OCI-LY1 (cell line): ENCODE data around the gene SEMA3C.

Source experiments
- H2AFZ ChIP-seq: fragments of 200-600 bp; sonication (generic), shearing (Covaris generic); 2 replicates; pipeline ENCODE4 v1.6.0; 2014; ENCODE audit warnings: antibody characterized with exemption, mild to moderate bottlenecking, low read length
- H3F3A ChIP-seq: fragments of 200-600 bp; sonication (generic), shearing (Covaris generic); 2 replicates; pipeline ENCODE4 v1.6.0; 2014; ENCODE audit warnings: mild to moderate bottlenecking, antibody characterized with exemption, low read length, moderate library complexity; ENCODE audit not compliant: insufficient read depth
- H3K27ac ChIP-seq: fragments of 200-600 bp; sonication (generic); 2 replicates; pipeline ENCODE4 v1.5.1; 2014; ENCODE audit warnings: low read length, mixed run types, mild to moderate bottlenecking, low read depth; ENCODE audit not compliant: poor library complexity, severe bottlenecking
- H3K27me3 ChIP-seq: fragments of 200-600 bp; sonication (generic); 2 replicates; pipeline ENCODE4 v1.6.0; 2014; ENCODE audit warnings: antibody characterized with exemption, mild to moderate bottlenecking, low read length, moderate library complexity; ENCODE audit not compliant: insufficient read depth
- H3K36me3 ChIP-seq: fragments of 200-600 bp; sonication (generic); 2 replicates; pipeline ENCODE4 v1.6.1; 2014; ENCODE audit warnings: mild to moderate bottlenecking, antibody characterized with exemption, low read length, moderate library complexity, mixed read lengths; ENCODE audit not compliant: insufficient read depth
- H3K4me1 ChIP-seq: fragments of 200-600 bp; sonication (generic); 2 replicates; pipeline ENCODE4 v1.5.1; 2014; ENCODE audit warnings: mild to moderate bottlenecking, low read length, moderate library complexity; ENCODE audit not compliant: insufficient read depth, severe bottlenecking
- H3K4me2 ChIP-seq: fragments of 200-600 bp; sonication (generic), shearing (Covaris generic); 2 replicates; pipeline ENCODE4 v1.6.1; 2014; ENCODE audit warnings: low read length
- H3K4me3 ChIP-seq: fragments of 200-600 bp; sonication (generic); 2 replicates; pipeline ENCODE4 v1.5.1; 2014; ENCODE audit warnings: low read length, low read depth, mild to moderate bottlenecking, mixed read lengths; ENCODE audit not compliant: poor library complexity, severe bottlenecking
- H3K79me2 ChIP-seq: fragments of 200-600 bp; shearing (Covaris generic); 2 replicates; pipeline ENCODE4 v1.6.1; 2016; ENCODE audit warnings: mixed run types, low read length, mixed read lengths; ENCODE audit not compliant: insufficient read depth
- H3K9ac ChIP-seq: fragments of 200-600 bp; sonication (generic), shearing (Covaris generic); 2 replicates; pipeline ENCODE4 v1.6.1; 2014; ENCODE audit warnings: mild to moderate bottlenecking, low read length, mixed read lengths
- H3K9me2 ChIP-seq: fragments of 200-600 bp; sonication (generic), shearing (Covaris generic); 2 replicates; pipeline ENCODE4 v1.6.1; 2014; ENCODE audit warnings: low read depth, mild to moderate bottlenecking, low read length, mixed read lengths
- H3K9me3 ChIP-seq: fragments of 200-600 bp; shearing (Covaris generic); 2 replicates; pipeline ENCODE4 v1.6.1; 2014; ENCODE audit warnings: low read length, mixed read lengths
- H4K20me1 ChIP-seq: fragments of 200-600 bp; sonication (generic), shearing (Covaris generic); 2 replicates; pipeline ENCODE4 v1.6.0; 2016; ENCODE audit warnings: mild to moderate bottlenecking, low read length; ENCODE audit not compliant: insufficient read depth
- EZH2 ChIP-seq: fragments of 200-600 bp; sonication (generic), shearing (Covaris generic); IDR thresholded peaks from 2 replicates; pipeline ENCODE4 v1.8.0; 2017; ENCODE audit warnings: borderline replicate concordance, mixed run types, mild to moderate bottlenecking, antibody characterized with exemption, low read length, moderate library complexity, mixed read lengths
- TF ChIP-seq, protein P1 (sequence below): fragments of 200-600 bp; sonication (generic), shearing (Covaris generic); IDR thresholded peaks from 2 replicates; pipeline ENCODE4 v1.5.1; 2017; ENCODE audit warnings: mild to moderate bottlenecking, antibody characterized with exemption, low read length, moderate library complexity, mixed read lengths

The SEMA3C gene

GRCh38 chr7:80781146-80781545, 137.7 kb downstream of the SEMA3C start:
- H3K4me1 ChIP-seq: no peaks in the 10 kb centered on the region
- H3K4me2 ChIP-seq: no peak overlapping the region
- no peak overlapping the region for H3K9ac ChIP-seq
- H3K9me2 ChIP-seq: no peaks in the 10 kb centered on the region
- no peaks in the 10 kb centered on the region for H3K36me3 ChIP-seq
- H3K9me3 ChIP-seq: no peaks in the 10 kb centered on the region
- TF ChIP-seq EZH2: no peak
- TF ChIP-seq, protein P1, sequence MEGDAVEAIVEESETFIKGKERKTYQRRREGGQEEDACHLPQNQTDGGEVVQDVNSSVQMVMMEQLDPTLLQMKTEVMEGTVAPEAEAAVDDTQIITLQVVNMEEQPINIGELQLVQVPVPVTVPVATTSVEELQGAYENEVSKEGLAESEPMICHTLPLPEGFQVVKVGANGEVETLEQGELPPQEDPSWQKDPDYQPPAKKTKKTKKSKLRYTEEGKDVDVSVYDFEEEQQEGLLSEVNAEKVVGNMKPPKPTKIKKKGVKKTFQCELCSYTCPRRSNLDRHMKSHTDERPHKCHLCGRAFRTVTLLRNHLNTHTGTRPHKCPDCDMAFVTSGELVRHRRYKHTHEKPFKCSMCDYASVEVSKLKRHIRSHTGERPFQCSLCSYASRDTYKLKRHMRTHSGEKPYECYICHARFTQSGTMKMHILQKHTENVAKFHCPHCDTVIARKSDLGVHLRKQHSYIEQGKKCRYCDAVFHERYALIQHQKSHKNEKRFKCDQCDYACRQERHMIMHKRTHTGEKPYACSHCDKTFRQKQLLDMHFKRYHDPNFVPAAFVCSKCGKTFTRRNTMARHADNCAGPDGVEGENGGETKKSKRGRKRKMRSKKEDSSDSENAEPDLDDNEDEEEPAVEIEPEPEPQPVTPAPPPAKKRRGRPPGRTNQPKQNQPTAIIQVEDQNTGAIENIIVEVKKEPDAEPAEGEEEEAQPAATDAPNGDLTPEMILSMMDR: no peak
- H3K79me2 ChIP-seq: no peaks in the 10 kb centered on the region
- no peaks in the 10 kb centered on the region for H3F3A ChIP-seq
- H3K4me3 ChIP-seq: no peak overlapping the region
- H3K27me3 ChIP-seq: no peaks in the 10 kb centered on the region
- H2AFZ ChIP-seq: no peak overlapping the region
- H3K27ac ChIP-seq: no peak overlapping the region
- H4K20me1 ChIP-seq: no peaks in the 10 kb centered on the region

GRCh38 chr7:80779456-80779855, 139.4 kb downstream of the SEMA3C start:
- TF ChIP-seq, protein P1: no peak
- no peak for TF ChIP-seq EZH2
- H3K27me3 ChIP-seq: no peaks in the 10 kb centered on the region
- H3K36me3 ChIP-seq: no peaks in the 10 kb centered on the region
- no peaks in the 10 kb centered on the region for H3K4me1 ChIP-seq
- H3K79me2 ChIP-seq: no peaks in the 10 kb centered on the region
- no peak overlapping the region for H3K4me2 ChIP-seq
- no peak overlapping the region for H3K27ac ChIP-seq
- H4K20me1 ChIP-seq: no peaks in the 10 kb centered on the region
- H3K4me3 ChIP-seq: no peak overlapping the region
- no peak overlapping the region for H3K9ac ChIP-seq
- H3K9me2 ChIP-seq: no peaks in the 10 kb centered on the region
- no peak overlapping the region for H2AFZ ChIP-seq
- H3F3A ChIP-seq: no peaks in the 10 kb centered on the region
- H3K9me3 ChIP-seq: no peaks in the 10 kb centered on the region

GRCh38 chr7:80775897-80776296, 143.0 kb downstream of the SEMA3C start:
- Histone ChIP-seq H3K9me3 (no peaks in the 10 kb centered on the region), H3K9me2 (no peaks in the 10 kb centered on the region), H4K20me1 (no peaks in the 10 kb centered on the region), H3K4me3 (no peak overlapping the region), H3K27me3 (no peaks in the 10 kb centered on the region), H3K9ac (no peak overlapping the region), H3F3A (no peaks in the 10 kb centered on the region), H3K4me2 (no peak overlapping the region), H3K36me3 (no peaks in the 10 kb centered on the region), H3K79me2 (no peaks in the 10 kb centered on the region), H2AFZ (no peak overlapping the region), H3K27ac (no peak overlapping the region), H3K4me1 (no peaks in the 10 kb centered on the region)
- TF ChIP-seq, protein P1: no peak
- TF ChIP-seq EZH2: no peak
